NCI-H82 (cell line): ENCODE measurements around the gene USP6NL.
A peak's percentile ranks its signal among the peaks of the same experiment; 100 is the strongest.

ENCODE experiments used
- DNase-seq: peaks from one replicate; lab custom pipeline; 2025; lab: John Stamatoyannopoulos, UW

Gene USP6NL

GRCh38 chr10:11616021-11616420, 4.6 kb upstream of the USP6NL start:
- no peak for DNase-seq

- no peak for DNase-seq
These were observed 3.9 kb upstream of the USP6NL start for GRCh38 chr10:11615396-11615795.

- DNase-seq: no peak
These were observed 861 bp upstream of the USP6NL start for GRCh38 chr10:11612021-11613001.

- DNase-seq: peak; percentile 9
These were observed 613 bp downstream of the USP6NL start for GRCh38 chr10:11610826-11611247.

GRCh38 chr10:11610166-11610825, 1.2 kb downstream of the USP6NL start:
- DNase-seq: no peak

GRCh38 chr10:11609492-11610093, 1.9 kb downstream of the USP6NL start:
- no peak for DNase-seq

GRCh38 chr10:11609052-11609451, 2.4 kb downstream of the USP6NL start:
- DNase-seq: no peak

- no peak for DNase-seq
These were observed 3.1 kb downstream of the USP6NL start for GRCh38 chr10:11608159-11609013.

- no peak for DNase-seq
These were observed 5.5 kb downstream of the USP6NL start for GRCh38 chr10:11605807-11606408.

GRCh38 chr10:11604865-11605650, 6.4 kb downstream of the USP6NL start:
- DNase-seq: no peak

- DNase-seq: no peak
These were observed 7.7 kb downstream of the USP6NL start for GRCh38 chr10:11603741-11604140.

GRCh38 chr10:11602919-11603523, 8.4 kb downstream of the USP6NL start:
- DNase-seq: no peak

GRCh38 chr10:11602358-11602757, 9.1 kb downstream of the USP6NL start:
- DNase-seq: no peak

- no peak for DNase-seq
These were observed 9.8 kb downstream of the USP6NL start for GRCh38 chr10:11601670-11602069.

GRCh38 chr10:11600280-11600679, 11.2 kb downstream of the USP6NL start:
- DNase-seq: no peak

- DNase-seq: peak; percentile 25
These were observed 12.6 kb downstream of the USP6NL start for GRCh38 chr10:11598712-11599397.

GRCh38 chr10:11597470-11597869, 14.0 kb downstream of the USP6NL start:
- DNase-seq: no peak

- no peak for DNase-seq
These were observed 16.1 kb downstream of the USP6NL start for GRCh38 chr10:11595395-11595692.

GRCh38 chr10:11594589-11595394, 16.7 kb downstream of the USP6NL start:
- no peak for DNase-seq
